ENCODE data around the gene HASPIN.

HASPIN gene

GRCh38 chr17:3740611-3741073, 16.9 kb downstream of the HASPIN start:
- no peak overlapping the region for H3K27ac ChIP-seq

GRCh38 chr17:3744014-3744413, 20.3 kb downstream of the HASPIN start:
- no peak overlapping the region for H3K27ac ChIP-seq
- no peak for TF ChIP-seq CTCF (IDR thresholded peaks at IDR 0.05)
- TF ChIP-seq ZFX (IDR thresholded peaks at IDR 0.05; ENCODE audit: borderline replicate concordance), result no peak

More at GRCh38 chr17:3740611-3741073, 16.9 kb downstream of the HASPIN start:
- TF ChIP-seq ZFX (IDR thresholded peaks at IDR 0.05; ENCODE audit: borderline replicate concordance) (no peak), CTCF (IDR thresholded peaks at IDR 0.05) (no peak)

GRCh38 chr17:3745071-3745470, 21.4 kb downstream of the HASPIN start:
- no peak for TF ChIP-seq ZFX (IDR thresholded peaks at IDR 0.05; ENCODE audit: borderline replicate concordance)
- no peak for TF ChIP-seq CTCF (IDR thresholded peaks at IDR 0.05)
- no peak overlapping the region for H3K27ac ChIP-seq

- no peak for TF ChIP-seq ZFX (IDR thresholded peaks at IDR 0.05; ENCODE audit: borderline replicate concordance)
- no peak for TF ChIP-seq CTCF (IDR thresholded peaks at IDR 0.05)
- no peak overlapping the region for H3K27ac ChIP-seq
Measured at GRCh38 chr17:3747805-3748204, 24.1 kb downstream of the HASPIN start.

- H3K27ac ChIP-seq, result no peak overlapping the region
Measured at GRCh38 chr17:3748576-3748975, 24.9 kb downstream of the HASPIN start.

GRCh38 chr17:3750296-3750695, 26.6 kb downstream of the HASPIN start:
- no peak for TF ChIP-seq ZFX (IDR thresholded peaks at IDR 0.05; ENCODE audit: borderline replicate concordance)
- TF ChIP-seq CTCF (IDR thresholded peaks at IDR 0.05), result no peak
- H3K27ac ChIP-seq, result no peak overlapping the region

More at GRCh38 chr17:3748576-3748975, 24.9 kb downstream of the HASPIN start:
- TF ChIP-seq ZFX (IDR thresholded peaks at IDR 0.05; ENCODE audit: borderline replicate concordance) (no peak), CTCF (IDR thresholded peaks at IDR 0.05) (no peak)

GRCh38 chr17:3750926-3751325, 27.2 kb downstream of the HASPIN start:
- TF ChIP-seq ZFX (IDR thresholded peaks at IDR 0.05; ENCODE audit: borderline replicate concordance) (no peak), CTCF (IDR thresholded peaks at IDR 0.05) (no peak)

More at GRCh38 chr17:3750926-3751325, 27.2 kb downstream of the HASPIN start:
- no peak overlapping the region for H3K27ac ChIP-seq
